CD4-positive, alpha-beta T cell treated with Interleukin-10 for 1 hour (primary cell): Measurements from ENCODE around the gene ANO3.

Experiments used
- DNase-seq: peaks from one replicate; pipeline ENCODE4 v3.0.0-alpha.2; 2020

ANO3 gene

DNA sequence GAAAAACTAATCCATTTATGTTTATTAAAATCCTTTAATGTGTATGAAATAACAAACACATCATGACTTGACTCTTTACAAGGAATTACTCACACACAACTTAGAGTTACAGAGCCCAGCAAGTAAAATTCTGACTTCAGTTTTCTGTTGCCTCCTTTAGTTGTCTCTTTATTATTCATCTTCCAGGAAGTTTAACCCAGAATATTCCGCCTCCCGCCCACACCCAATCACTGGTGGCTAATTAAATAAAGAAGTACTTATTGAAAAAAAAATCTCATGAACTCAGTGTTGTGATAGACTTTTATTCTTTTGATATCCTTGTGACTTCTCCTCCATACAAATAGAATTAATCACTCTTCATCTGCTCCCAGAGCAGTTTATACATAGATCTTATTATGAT lies 178.2 kb downstream of the ANO3 start:
- DNase-seq: no peak

DNA sequence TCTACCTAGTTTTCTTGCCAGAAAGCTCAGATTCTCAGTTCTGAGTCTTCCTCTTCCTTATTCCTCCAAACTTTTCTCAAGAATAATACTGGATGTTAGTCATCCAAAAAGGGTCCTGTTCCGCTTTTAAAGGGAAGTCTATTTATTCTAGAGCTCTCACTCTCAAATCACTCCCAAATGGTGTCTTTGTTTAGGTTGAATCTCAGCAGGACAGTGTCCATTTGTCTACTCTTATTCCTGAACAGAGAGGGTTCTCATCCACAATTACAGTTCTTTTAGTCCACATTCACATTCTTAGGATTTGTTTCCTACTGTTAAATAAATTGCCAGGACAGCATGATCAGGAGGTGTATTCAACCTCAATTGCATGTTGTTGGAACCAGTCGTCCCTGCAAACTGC lies 178.8 kb downstream of the ANO3 start:
- no peak for DNase-seq

DNA sequence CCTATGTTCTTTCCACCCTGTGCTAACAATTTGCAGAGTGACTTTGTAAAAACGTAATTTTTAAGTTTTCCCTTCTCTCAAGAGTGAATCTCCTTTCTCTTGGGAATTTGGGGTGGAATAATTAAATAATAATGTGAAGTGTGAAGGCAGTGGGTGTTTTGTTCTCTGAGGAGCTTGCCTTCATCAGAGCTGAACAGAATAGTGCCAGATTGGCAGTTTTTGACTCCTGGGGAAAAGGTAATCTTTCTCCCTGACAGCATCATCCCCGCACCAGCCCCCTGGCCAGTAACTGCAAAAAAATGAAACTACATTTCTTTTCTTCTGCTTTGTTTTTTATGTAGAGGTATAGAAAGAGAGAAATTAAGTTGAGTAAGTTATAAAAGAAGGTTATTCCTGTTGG lies 180.3 kb downstream of the ANO3 start:
- DNase-seq: no peak

DNA sequence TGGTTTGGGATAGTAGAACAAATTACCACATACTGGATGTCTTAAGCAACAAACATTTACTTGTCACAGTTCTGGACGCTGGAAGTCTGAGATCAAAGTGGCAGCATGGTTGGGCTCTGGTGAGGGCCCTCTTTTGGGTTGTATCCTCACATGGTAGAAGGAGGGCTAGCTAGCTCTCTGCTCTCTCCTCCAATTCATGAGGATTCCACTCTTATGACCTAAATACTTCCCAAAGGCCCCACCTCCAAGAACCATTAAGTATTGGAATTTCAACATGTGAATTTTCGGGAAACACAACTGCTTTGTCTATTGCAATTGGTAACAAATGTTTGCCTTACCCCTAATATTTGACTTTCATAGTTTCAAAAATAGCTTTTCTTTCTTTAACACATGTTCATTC lies 187.5 kb downstream of the ANO3 start:
- no peak for DNase-seq

DNA sequence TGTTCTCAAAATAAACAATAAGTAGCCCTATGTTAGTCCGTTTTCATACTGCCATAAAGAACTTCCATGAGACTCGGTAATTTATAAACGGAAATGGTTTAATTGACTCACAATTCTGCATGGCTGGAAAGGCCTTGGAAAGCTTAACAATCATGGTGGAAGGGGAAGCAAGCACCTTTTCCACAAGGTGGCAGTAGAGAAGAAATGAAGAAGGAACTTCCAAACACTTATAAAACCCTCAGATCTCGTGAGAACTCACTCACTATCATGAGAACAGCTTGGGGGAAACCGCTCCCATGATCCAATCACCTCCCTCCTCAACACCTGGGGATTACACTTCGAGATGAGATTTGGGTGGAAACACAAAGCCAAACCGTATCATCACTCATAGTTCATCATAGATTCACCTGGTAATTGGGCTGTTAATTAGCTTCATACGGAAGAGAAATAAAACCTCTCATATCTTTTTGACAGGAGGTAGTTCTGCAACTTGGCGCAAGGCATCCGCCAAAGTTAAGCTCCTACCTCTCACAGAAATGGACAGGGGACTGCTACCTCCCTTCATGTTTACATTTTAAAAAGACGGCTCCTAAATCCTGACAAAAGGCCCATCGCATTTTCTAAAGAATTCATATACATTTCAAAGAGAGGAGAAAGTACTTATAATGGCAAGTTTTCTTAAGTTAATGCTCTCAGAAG lies 191.1 kb downstream of the ANO3 start:
- DNase-seq: no peak

DNA sequence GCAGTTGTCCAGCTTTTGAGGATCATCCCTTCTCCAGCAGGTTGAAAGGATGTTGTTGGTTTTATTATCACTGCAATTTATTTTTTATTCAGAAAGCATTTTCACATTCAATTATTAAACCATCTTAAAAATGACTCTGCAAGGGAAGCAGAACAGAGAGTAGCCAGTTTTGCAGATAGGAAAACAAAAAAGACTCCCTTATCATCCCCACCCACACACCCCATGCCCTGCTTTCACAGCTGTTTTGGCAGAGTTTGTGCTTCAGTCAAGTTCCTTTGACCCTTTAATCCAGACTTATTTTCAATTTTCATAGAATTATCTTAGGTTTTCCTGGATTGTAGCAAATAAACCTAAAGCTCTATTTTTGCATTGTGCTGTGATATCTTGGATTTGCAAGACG lies 195.8 kb downstream of the ANO3 start:
- DNase-seq: no peak

DNA sequence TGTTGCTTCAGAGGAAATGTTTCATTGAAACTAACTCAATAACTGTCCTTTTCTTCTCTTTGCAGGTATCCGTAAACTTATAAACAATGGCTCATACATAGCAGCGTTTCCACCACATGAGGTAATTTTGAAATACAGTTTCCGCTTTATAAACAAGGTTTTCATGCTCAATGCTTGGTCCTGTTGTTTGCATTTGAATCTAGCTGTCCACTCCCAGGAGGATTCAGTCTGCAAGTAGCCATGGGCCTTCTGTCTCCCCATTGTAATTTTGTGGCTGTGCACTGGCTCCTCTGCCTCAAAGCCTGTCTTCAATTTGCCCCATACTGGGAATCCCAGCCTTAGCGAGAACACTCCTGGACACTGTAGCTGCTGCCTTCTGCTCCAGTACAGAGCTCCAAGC lies 205.4 kb downstream of the ANO3 start:
- DNase-seq: no peak

DNA sequence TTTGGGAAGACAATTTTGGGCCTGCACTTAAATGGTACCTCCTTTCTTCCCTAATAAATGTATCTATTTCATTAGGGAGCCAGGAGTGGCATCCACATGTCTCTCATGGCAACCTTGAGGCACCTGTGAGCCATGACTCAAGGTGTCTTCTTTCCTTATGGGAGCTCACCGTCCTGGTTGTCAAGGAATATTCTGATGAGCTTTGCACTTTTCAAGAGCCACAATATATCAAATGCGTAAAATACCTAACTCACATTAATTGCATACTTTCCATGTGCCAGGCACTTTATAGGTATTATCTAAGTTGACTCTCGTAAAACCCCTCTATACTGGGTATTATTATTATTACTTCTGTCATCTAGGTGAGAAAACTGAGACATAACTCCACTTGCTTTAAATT lies 207.6 kb downstream of the ANO3 start:
- DNase-seq: no peak

DNA sequence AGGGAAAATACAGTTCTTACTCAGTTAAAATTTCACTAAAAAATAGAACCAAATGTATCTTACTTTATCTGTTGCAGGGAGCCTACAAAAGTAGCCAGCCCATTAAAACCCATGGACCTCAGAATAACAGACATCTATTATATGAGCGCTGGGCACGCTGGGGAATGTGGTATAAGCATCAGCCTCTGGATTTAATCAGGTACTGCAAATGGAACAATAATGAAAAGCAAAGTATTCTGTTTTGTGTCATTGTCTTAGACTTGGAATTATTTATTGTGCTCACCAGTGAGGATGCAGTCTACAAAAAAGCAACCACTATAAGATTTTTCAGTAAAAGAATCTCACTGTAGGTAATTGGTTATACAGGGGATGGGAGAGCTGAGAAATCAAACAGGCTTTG lies 209.9 kb downstream of the ANO3 start:
- no peak for DNase-seq

DNA sequence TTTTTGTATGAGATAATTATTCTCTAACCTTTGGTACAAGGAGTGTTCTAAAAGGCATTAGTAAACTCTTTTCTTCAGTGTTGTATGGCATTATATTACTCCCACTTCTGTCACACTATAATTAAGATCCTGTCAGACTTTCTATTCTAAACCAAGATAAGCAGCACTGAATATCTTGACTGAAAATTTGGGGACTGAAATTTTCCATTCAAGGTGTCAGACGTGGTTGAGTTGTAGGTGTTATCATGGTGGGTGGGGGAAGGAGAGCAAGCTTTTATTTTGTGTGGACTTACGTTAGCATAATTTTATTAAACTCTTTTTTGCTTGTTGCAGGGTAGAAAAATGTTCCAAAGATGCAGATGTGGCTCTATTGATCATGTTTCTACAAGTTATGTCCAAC lies 217.2 kb downstream of the ANO3 start:
- DNase-seq: no peak

DNA sequence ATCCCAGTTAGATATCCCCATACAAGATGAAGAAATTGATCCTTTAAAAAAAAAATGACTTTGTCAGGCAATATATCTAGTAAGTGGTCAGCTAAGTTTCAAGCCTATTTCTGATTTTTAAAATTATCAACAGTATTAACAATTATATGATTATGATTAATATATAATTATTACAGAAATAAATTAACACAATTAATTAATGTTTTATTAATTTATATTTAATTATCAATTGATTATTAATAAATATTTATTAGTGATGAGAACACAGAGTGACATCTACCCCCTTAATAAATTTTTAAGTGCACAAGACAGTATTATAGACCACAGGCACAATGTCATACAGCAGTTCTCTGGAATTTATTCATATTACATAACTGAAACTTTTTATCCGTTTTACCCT lies 218.1 kb downstream of the ANO3 start:
- DNase-seq: no peak

DNA sequence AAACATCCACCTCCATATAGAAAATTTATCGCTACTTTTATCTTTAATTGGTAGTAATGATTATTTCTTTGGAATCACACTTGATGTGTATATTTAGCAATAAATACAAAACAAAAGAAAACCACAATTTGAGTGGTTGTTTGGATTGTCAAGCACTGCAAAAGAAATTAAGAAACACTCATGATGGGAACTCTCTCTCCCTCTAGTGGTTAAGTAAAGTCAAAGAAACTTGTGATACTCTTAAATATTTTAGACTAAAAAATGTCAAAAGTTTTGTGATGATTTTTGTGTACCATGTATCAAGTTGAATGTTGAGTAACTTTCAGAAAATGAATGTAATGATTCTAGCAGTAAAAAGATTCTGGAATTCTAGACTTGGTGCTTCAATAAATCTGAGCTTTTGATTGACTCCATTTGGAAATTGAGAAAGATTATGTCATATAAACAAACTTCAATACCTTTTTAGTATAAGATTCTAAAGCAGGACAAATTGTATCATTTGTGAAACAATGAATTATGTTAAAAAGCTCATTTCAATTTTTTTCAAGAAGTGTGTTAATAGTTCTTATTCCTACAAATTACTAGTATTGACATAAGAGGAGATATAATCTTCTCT lies 219.4 kb downstream of the ANO3 start:
- DNase-seq: no peak

DNA sequence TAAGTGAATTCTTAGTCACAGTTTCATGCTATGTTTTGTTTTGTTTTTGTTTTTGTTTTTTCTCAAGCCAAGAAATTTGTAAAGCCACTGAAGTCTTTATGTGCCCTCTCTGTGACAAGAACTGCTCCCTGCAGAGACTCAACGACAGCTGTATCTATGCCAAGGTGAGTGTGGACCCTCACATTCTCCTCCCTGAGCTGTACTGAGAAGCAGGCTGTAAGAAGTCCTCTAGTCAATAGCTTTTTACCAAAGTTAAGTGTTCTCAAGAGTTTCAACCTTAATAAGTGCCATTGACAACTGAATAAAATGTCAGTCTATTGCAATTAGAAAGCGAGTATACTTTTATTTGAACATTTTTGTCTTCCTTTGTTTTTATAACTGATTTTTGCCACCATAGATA lies 221.3 kb downstream of the ANO3 start:
- DNase-seq: no peak

DNA sequence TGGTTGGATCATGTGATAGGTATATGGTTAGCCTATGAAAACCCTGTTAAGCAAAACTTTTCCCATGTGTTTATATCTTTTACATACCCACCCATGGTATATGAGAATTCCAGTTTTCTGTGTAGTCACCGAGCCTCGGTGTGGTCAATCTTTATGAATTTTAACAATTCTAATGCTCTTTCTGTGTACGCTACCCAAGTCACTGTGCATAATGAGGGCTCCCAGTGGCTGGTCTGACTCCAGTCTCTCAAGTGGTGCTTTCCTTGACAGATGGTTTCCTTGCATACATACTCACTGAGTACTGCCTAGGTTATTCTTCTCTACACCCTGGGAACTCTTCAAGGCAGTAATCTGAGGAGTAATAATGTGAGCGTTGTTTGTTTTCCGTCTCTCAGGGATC lies 222.5 kb downstream of the ANO3 start:
- no peak for DNase-seq

DNA sequence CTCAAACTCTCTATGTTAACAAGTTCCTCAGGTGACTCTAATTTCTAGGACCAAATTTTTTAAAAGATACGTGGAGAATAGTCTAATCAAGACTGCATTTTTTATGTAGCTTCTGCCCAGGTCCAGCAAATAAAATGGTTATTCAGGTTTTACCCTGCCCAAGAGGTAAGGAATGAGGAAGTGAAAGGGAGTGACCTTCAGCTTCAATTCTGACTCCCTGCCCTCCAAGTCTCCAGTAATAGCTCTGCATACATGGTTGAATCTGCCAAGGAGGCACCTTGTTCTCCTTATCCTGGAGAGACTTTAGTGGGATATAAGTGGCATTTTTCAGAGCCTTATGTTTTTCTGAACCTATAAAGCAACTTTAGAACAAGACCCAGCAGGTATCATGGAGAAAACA lies 224.7 kb downstream of the ANO3 start:
- DNase-seq: no peak

DNA sequence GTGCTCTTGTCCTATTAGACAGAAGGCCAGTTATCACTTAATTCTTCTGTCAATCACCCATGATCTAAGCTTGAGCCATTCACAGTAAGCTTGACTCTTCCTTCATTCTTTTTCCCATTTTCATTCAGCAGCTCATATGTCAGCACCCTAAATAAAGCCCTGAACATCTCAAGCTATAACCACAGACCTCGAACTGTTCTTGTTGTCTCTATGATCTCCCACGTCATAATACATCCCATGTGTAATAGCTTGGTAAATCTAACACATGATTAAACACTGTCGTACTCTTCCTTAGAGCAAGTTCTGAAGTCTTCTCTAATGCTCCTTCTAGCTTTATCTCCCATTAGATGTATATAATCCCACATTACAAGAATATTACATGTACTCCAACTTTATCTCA lies 225.7 kb downstream of the ANO3 start:
- DNase-seq: no peak

DNA sequence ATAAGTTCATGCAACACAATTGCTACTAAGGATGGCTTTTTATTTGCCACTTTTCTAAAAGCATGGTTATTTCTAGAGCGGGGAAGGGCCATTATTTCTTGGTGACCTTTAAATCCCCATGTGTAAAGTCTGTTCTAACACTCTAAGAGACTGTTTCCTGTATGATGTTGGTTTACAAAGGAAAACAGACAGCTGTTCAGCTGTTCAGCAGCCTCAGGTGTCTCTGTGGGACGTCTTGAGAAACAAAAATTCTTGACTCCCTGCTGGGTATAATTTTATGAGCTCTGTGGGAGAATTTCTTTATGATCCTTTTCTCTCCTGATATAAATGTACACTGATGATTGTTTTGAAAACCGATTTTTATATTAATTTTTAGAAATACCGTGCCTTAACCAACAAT lies 226.3 kb downstream of the ANO3 start:
- no peak for DNase-seq

DNA sequence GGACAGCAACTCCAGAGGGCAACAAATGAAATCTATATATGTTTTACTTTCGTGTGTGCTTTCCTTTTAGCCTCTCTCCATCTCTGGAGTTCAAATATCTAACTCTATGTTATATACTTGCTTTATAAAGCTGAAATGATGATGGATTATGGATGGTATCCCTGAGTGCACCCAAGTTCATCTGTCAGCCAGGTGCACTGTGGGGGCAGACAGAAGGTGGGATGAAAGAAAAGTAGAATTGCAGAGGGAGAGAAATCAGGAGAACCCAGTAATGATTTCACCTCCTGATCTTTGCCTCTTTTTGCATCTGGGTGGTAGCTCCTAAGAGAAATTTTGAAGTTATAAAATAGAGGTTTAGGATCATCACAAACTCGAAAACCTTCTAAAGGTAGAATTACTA lies 237.7 kb downstream of the ANO3 start:
- no peak for DNase-seq

DNA sequence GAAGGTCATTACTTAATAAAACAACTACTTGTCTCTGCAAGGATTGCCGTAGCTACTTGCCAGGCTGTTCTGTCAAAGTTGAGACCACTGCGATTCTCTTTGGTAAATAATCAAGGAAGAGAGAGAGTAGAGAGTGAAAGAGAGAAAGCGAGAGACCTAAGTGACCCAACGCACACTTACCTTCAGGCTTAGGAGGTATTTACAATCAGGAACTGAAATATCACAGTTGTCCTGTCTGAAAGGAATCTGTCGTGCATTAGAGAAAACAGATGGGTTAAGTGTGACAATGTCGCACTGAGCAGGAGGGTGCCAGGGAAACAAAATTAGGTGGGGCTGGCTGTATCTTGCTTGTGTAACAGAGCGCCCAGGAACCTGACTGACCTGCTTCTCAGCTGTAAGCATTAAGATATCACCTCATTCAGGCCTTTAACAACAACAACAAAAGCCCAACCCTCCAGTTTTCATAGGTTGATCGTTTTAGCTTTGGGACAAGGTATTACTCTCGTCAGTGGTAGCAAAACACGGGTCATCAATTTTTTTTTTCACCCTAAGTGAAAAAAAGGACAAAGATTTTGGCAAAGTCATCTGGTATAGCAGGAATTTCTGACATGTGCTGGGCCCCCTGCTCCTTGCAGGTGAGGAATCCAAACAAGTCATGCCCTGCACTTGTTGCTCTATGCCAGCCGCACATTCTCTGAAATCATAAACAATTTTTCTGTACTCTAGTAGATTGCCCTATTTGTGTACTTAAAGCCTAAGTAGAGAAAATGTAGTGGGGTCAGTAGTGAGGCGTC lies 240.1 kb downstream of the ANO3 start, which contains the start of gene MUC15:
Gene MUC15 (minus strand): TSS at position 403 of the 794 bp plus-strand sequence. CDS start 5,169 bp downstream, outside the sequence.
- DNase-seq: no peak

DNA sequence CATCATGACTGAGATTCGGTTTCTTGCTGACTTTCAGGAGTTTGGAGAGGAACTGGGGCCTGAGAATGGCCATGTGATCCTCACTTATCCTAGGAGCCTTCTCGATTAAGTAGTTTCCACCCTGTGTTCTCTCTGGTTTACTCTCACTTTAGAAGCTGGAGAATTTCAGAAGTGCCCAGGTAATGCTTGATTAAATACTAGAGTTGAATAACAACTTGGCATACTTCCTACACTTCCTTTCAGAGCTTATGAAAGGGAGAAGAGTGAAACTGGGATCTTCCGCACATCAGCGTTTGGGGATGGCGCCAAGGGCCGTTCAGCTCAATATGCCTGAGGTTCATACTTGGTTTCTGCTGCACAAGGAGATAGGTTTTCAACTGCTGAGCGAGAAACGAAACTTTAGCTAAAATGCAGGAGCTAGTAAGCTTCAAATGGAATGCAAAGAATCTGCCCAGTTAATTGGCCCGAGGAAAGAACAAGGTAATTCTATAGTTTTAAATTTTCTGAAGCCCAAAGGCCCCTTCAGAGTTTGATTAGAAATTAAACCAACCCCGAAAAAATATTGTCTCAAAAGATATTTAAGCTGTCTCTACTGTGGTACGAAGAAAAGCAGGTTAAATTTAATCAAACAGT lies 241.0 kb downstream of the ANO3 start:
- DNase-seq: no peak

DNA sequence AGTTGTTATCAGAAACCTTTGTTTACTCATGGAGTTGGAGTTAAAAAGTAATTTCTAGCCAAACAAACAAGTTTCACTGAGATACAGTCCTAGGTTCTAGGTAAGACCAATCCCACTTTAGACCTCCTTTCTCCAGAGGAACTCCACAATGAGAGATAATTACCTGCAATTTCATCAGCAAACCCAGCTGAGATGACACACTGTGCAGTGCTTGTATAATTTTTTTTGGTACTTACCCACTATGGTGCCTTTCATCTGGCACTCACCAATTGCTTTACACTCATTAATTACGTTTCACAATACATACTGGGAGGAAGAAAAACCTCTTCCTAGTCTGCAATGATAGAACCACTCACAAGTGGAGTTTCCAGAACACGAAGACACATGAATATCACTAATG lies 242.0 kb downstream of the ANO3 start:
- no peak for DNase-seq

DNA sequence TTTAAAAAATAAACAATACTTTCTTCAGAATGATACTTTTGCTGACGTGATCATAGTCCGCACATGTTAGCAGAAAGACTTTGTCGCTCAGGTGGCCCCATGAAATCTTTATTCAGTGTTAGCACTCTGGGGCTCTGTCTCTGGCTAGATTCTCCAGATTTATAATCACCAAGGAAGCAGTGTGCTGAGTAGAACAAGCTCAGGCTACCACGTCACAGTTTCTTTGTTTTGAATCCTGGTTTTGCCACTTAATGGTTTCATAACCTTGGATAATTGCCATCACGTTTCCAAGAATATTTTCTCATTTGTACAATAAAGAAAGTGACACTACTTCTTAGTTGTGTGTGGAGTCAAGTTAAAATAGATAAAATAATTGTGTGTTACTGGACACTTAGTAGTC lies 244.0 kb downstream of the ANO3 start:
- no peak for DNase-seq

DNA sequence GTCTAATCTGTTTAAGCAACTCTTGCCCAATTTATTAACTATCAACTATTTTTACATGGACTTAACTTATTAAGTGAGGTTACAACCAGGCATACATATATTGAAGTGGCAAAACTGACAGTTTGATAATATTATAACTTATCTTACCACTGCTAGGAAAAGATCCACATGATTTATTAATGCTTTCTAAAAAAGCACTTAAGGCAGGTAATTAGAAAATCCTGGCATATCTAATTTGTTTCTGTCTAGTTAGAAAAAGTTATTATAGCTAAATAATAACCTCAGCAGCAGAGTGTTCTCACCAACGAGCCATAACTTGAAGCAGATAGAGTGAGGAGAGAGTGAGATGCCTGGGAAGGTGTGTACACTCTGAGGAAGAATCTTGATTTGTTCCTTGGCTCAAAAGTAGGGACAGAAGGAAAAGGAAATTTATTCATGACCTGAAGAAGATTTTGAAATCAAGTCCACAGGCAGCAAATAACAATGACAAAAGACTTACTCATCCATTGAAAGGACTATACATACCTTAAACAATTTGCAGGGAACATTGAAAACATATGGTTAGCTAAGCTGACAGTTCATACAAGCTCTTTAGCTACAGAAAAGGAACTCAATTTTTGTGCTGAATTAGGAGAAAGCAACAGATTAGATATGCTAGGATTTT lies 247.2 kb downstream of the ANO3 start:
- DNase-seq: no peak
